ENCODE results near the gene CCDC97.
A peak's percentile ranks its signal among the peaks of the same experiment; 100 is the strongest.

CCDC97 gene

GRCh38 chr19:41269055-41269454 is 40.9 kb upstream of the CCDC97 start:
- no peak overlapping the region for H3K4me3 ChIP-seq (ENCODE audit: low read length, poor library complexity, severe bottlenecking)
- no peaks in the 10 kb centered on the region for H3K9me2 ChIP-seq (replicated peaks; ENCODE audit: low read depth, low read length)
- peaks cover 10% of the 10 kb centered on the region for H3K27me3 ChIP-seq (ENCODE audit: insufficient read depth, low read length, poor library complexity, severe bottlenecking)
- no peaks in the 10 kb centered on the region for H3F3A ChIP-seq (ENCODE audit: low read depth)
- no peak overlapping the region for H2AFZ ChIP-seq (ENCODE audit: low read length)
- H4K20me1 ChIP-seq (ENCODE audit: insufficient read depth, low read length, poor library complexity, severe bottlenecking) = peaks cover 84% of the 10 kb centered on the region
- peaks cover 22% of the 10 kb centered on the region for H3K4me1 ChIP-seq (ENCODE audit: insufficient read depth, low read length, poor library complexity, severe bottlenecking)
- TF ChIP-seq EZH2phosphoT487 (IDR thresholded peaks at IDR 0.05; ENCODE audit: borderline replicate concordance) (no peak), CTCF (conservative IDR thresholded peaks at IDR 0.05; ENCODE audit: low read length) (no peak)
- H3K36me3 ChIP-seq (ENCODE audit: insufficient read depth, low read length) = peaks cover 63% of the 10 kb centered on the region
- H3K9me3 ChIP-seq (ENCODE audit: insufficient read depth, low read depth, low read length) = no peaks in the 10 kb centered on the region
- H3K4me2 ChIP-seq (ENCODE audit: low read depth, low read length, poor library complexity, severe bottlenecking) = peak overlapping the region; percentile 97
- peaks cover 95% of the 10 kb centered on the region for H3K79me2 ChIP-seq (ENCODE audit: insufficient read depth, low read length)
- no peak overlapping the region for H3K9ac ChIP-seq (ENCODE audit: low read depth, low read length, poor library complexity, severe bottlenecking)

GRCh38 chr19:41269571-41269970 is 40.4 kb upstream of the CCDC97 start:
- TF ChIP-seq EZH2phosphoT487 (IDR thresholded peaks at IDR 0.05; ENCODE audit: borderline replicate concordance) = no peak
- no peak for TF ChIP-seq CTCF (conservative IDR thresholded peaks at IDR 0.05; ENCODE audit: low read length)
- Histone ChIP-seq H3K4me3 (ENCODE audit: low read length, poor library complexity, severe bottlenecking) (no peak overlapping the region), H2AFZ (ENCODE audit: low read length) (no peak overlapping the region), H3K9ac (ENCODE audit: low read depth, low read length, poor library complexity, severe bottlenecking) (no peak overlapping the region), H3K36me3 (ENCODE audit: insufficient read depth, low read length) (peaks cover 68% of the 10 kb centered on the region), H3K4me2 (ENCODE audit: low read depth, low read length, poor library complexity, severe bottlenecking) (peak overlapping the region; percentile 97), H3K9me2 (replicated peaks; ENCODE audit: low read depth, low read length) (no peaks in the 10 kb centered on the region), H3F3A (ENCODE audit: low read depth) (no peaks in the 10 kb centered on the region), H3K79me2 (ENCODE audit: insufficient read depth, low read length) (peaks cover 92% of the 10 kb centered on the region), H3K27me3 (ENCODE audit: insufficient read depth, low read length, poor library complexity, severe bottlenecking) (peaks cover 7% of the 10 kb centered on the region), H3K9me3 (ENCODE audit: insufficient read depth, low read depth, low read length) (no peaks in the 10 kb centered on the region), H4K20me1 (ENCODE audit: insufficient read depth, low read length, poor library complexity, severe bottlenecking) (peaks cover 83% of the 10 kb centered on the region), H3K4me1 (ENCODE audit: insufficient read depth, low read length, poor library complexity, severe bottlenecking) (peaks cover 22% of the 10 kb centered on the region)

GRCh38 chr19:41273076-41273475 is 36.9 kb upstream of the CCDC97 start:
- H3K9ac ChIP-seq (ENCODE audit: low read depth, low read length, poor library complexity, severe bottlenecking) = no peak overlapping the region
- peaks cover 57% of the 10 kb centered on the region for H3K79me2 ChIP-seq (ENCODE audit: insufficient read depth, low read length)
- no peaks in the 10 kb centered on the region for H3K9me3 ChIP-seq (ENCODE audit: insufficient read depth, low read depth, low read length)
- no peak for TF ChIP-seq CTCF (conservative IDR thresholded peaks at IDR 0.05; ENCODE audit: low read length)
- no peak for TF ChIP-seq EZH2phosphoT487 (IDR thresholded peaks at IDR 0.05; ENCODE audit: borderline replicate concordance)
- no peaks in the 10 kb centered on the region for H3K9me2 ChIP-seq (replicated peaks; ENCODE audit: low read depth, low read length)
- no peak overlapping the region for H3K4me2 ChIP-seq (ENCODE audit: low read depth, low read length, poor library complexity, severe bottlenecking)
- H2AFZ ChIP-seq (ENCODE audit: low read length) = no peak overlapping the region
- H4K20me1 ChIP-seq (ENCODE audit: insufficient read depth, low read length, poor library complexity, severe bottlenecking) = peaks cover 52% of the 10 kb centered on the region
- H3K27me3 ChIP-seq (ENCODE audit: insufficient read depth, low read length, poor library complexity, severe bottlenecking) = no peaks in the 10 kb centered on the region
- H3F3A ChIP-seq (ENCODE audit: low read depth) = no peaks in the 10 kb centered on the region
- H3K4me1 ChIP-seq (ENCODE audit: insufficient read depth, low read length, poor library complexity, severe bottlenecking) = peaks cover under 1% of the 10 kb centered on the region
- no peak overlapping the region for H3K4me3 ChIP-seq (ENCODE audit: low read length, poor library complexity, severe bottlenecking)
- peaks cover 95% of the 10 kb centered on the region for H3K36me3 ChIP-seq (ENCODE audit: insufficient read depth, low read length)

Measured in Loucy (cell line).